Esophagus muscularis mucosa (tissue), 4 donors: Measurements from ENCODE around the gene GPT2. TPM values are rescaled to one million over a fixed set of nuclear protein-coding genes. Genes with fewer than 3 reads are reported as not detected.

Source experiments
- DNase-seq: peaks from one replicate; pipeline ENCODE4 v3.0.0-alpha.2; 2017; ENCODE audit errors: extremely low spot score
- H3K27ac ChIP-seq, 4 donors: fragments of 200-600 bp; sonication (generic); replicated peaks in 1 of 4; 1 replicate in 3 of 4; 2 replicates in 1 of 4; pipeline ENCODE4 v1.5.1; 2016 to 2019; ENCODE audit warnings: mild to moderate bottlenecking in 1 of 4
- H3K27me3 ChIP-seq, 4 donors: fragments of 200-600 bp; sonication (generic); one replicate each; pipeline versions ENCODE4 v1.5.1 to v1.6.0; 2016 to 2019
- H3K36me3 ChIP-seq, 4 donors: fragments of 200-600 bp; sonication (generic); one replicate each; pipeline ENCODE4 v1.5.1; 2016 to 2019
- H3K4me1 ChIP-seq, 4 donors: fragments of 200-600 bp; sonication (generic); one replicate each; pipeline ENCODE4 v1.5.1; 2016 to 2019
- H3K4me3 ChIP-seq, 4 donors: fragments of 200-600 bp; sonication (generic); 1 replicate in 2 of 4; 2 replicates in 2 of 4; pipeline ENCODE4 v1.5.1; 2016 to 2019; ENCODE audit warnings: mild to moderate bottlenecking in 4 of 4, moderate library complexity in 1 of 4
- H3K9me3 ChIP-seq, 4 donors: fragments of 200-600 bp; sonication (generic); 1 replicate in 3 of 4; 2 replicates in 1 of 4; pipeline ENCODE4 v1.5.1; 2016 to 2019
- EP300 ChIP-seq: sonication (generic); formaldehyde crosslinking; IDR thresholded peaks from one replicate; pipeline ENCODE4 v1.6.1; 2017; ENCODE audit warnings: antibody characterized with exemption
- POLR2A ChIP-seq: fragments of 450-650 bp; IDR thresholded peaks from one replicate; pipeline ENCODE4 v1.6.1; 2017; ENCODE audit warnings: antibody characterized with exemption, moderate library complexity, mild to moderate bottlenecking, low read depth
- POLR2AphosphoS5 ChIP-seq, 2 donors: sonication (generic); formaldehyde crosslinking; IDR thresholded peaks; one replicate each; pipeline ENCODE4 v1.6.1; 2017; ENCODE audit warnings: antibody characterized with exemption in 2 of 2
- WGBS: methylation state at CpG from one replicate; pipeline ENCODE4 v1.1.5; 2018; 5-methylcytosine and 5-hydroxymethylcytosine counted together
- intact Hi-C: fragments of 100-400 bp; cut with DNase I; formaldehyde crosslinking; loops from one replicate; pipeline ENCODE4 v1.15.1; 2023
- total RNA-seq, 4 donors: library from RNA; depleted of rRNA; stranded (reverse); fragments of >200 nt; gene quantifications; one replicate each; pipeline versions ENCODE4 v1.1.0 to v1.2.1, GENCODE V29; 2016
- TF ChIP-seq, protein P1 (sequence below), 3 experiments: fragments of 200-600 bp in 2 of 3; fragments of 450-650 bp in 1 of 3; sonication (generic) in 2 of 3; IDR thresholded peaks; one replicate each; pipeline ENCODE4 v1.5.1; 2017 to 2019; ENCODE audit warnings: antibody characterized with exemption in 3 of 3, mild to moderate bottlenecking in 2 of 3, moderate library complexity in 1 of 3

GPT2 gene
- total RNA-seq, 4 donors from 2014 or later: 2.5 to 5.7 (median 3.6) TPM

DNA sequence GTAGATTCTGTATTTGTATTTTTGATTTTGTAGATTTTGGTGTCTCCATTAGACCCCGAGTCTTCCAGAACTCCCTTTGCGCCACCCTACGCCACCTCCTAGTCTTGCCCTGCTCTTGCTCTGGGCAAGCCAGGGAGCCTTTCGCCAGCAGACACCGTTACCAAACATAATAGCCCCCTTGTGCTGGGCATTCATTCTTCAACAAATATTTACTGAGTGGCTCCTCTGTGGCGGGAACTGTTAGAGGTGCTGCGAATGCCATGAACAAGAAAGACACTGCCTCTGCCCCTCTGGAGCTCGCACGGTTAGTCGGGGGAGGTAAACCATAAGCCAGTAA lies 841 bp upstream of the GPT2 start:
- 31% methylated on average over 10 of the region's 10 CpGs for WGBS
- H3K9me3 ChIP-seq: no peaks in the 10 kb centered on the region
- peaks cover 12 to 25% (median 20%) of the 10 kb centered on the region in 4 donors for H3K4me1 ChIP-seq
- no peaks in the 10 kb centered on the region for H3K36me3 ChIP-seq
- intact Hi-C loops: no loop called here
- peak overlapping the region; percentile 65 to 80 (median 74) for H3K27ac ChIP-seq
- TF ChIP-seq POLR2AphosphoS5 (IDR thresholded peaks at IDR 0.05): no peak
- TF ChIP-seq, protein P1, sequence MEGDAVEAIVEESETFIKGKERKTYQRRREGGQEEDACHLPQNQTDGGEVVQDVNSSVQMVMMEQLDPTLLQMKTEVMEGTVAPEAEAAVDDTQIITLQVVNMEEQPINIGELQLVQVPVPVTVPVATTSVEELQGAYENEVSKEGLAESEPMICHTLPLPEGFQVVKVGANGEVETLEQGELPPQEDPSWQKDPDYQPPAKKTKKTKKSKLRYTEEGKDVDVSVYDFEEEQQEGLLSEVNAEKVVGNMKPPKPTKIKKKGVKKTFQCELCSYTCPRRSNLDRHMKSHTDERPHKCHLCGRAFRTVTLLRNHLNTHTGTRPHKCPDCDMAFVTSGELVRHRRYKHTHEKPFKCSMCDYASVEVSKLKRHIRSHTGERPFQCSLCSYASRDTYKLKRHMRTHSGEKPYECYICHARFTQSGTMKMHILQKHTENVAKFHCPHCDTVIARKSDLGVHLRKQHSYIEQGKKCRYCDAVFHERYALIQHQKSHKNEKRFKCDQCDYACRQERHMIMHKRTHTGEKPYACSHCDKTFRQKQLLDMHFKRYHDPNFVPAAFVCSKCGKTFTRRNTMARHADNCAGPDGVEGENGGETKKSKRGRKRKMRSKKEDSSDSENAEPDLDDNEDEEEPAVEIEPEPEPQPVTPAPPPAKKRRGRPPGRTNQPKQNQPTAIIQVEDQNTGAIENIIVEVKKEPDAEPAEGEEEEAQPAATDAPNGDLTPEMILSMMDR (IDR thresholded peaks at IDR 0.05): no peak
- TF ChIP-seq EP300: no peak
- no peak for TF ChIP-seq POLR2A
- no peaks in the 10 kb centered on the region for H3K27me3 ChIP-seq
- peak overlapping the region; percentile 83 to 94 (median 92) for H3K4me3 ChIP-seq
- no peak for DNase-seq

DNA sequence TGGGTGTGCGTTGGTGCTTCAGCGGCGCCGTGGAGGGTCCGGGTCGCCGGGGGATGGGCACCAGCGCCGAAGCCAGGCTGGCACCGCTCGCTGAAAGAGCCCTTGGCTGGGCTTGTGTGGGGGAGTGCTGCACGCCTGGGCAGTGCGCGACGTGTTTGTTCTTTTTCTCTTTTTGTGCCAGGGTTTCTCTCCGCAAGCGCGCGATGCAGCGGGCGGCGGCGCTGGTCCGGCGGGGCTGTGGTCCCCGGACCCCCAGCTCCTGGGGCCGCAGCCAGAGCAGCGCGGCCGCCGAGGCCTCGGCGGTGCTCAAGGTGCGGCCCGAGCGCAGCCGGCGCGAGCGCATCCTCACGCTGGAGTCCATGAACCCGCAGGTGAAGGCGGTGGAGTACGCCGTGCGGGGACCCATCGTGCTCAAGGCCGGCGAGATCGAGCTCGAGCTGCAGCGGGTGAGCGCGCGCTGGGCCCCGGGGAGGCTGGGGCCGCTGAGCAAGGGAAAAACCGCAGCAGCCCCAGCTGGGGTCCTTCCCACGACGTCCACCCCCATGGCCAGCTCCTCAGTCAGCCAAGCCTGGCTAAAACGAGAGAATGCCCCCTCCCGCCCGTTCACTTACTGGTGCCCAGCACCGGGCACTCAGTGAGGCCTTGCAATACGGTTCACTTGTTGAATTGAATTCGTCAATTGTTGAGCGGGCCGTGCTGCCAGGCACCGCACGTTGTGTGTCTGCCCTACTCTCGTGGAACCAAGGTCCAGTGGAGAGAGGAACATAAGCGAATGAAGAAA lies 541 bp downstream of the GPT2 start:
- no peaks in the 10 kb centered on the region for H3K36me3 ChIP-seq

DNA sequence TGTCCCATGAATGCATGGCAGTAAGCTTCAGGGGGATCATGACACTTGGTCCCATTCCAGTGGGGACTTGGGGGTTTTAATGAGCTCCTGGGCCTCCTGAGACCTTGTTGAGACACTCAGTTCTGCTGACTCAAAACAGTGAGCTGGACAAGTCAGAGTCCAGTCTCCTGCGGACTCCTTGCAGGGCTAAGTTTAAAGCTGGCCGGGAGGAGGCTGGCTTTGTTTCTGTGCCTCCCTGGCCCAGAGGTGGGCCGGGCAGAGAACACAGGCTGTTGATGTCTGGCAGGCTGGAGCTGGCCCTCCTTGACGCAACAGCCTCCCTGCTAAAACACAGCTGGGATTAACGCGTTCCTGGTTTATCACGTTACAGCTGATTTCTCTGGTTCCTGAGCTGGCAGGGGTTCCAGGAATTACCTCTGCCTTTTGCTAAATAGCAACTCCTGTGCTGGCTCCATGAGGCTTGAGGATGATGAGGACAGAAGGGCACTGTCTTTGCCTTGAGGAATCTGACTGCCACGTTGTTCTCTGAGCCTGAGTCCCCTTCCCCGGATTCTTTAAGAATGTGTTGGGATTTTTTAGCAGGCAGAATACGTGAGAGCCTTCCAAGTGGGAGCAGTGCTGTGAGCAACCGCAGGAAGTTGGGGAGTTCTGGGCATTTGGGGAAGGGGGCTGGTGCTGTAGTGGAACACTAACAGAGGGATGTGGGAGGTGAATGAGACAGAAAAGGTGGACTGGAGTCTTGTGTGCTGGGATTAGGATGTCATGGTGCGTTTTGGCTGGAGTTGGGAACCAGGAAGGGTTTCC lies 2.0 kb downstream of the GPT2 start:
- no peaks in the 10 kb centered on the region for H3K27me3 ChIP-seq
- H3K36me3 ChIP-seq: no peaks in the 10 kb centered on the region
- peaks cover 12 to 25% (median 20%) of the 10 kb centered on the region in 4 donors for H3K4me1 ChIP-seq
- TF ChIP-seq POLR2AphosphoS5 (IDR thresholded peaks at IDR 0.05): no peak
- no peak for TF ChIP-seq EP300
- TF ChIP-seq, protein P1 (IDR thresholded peaks at IDR 0.05): no peak
- TF ChIP-seq POLR2A: no peak
- no peak overlapping the region for H3K4me3 ChIP-seq
- H3K9me3 ChIP-seq: no peaks in the 10 kb centered on the region
- 73% methylated on average over 12 of the region's 12 CpGs for WGBS
- DNase-seq: no peak
- intact Hi-C loops: no loop called here
- H3K27ac ChIP-seq: no peak overlapping the region

More for the DNA sequence above, 541 bp downstream of the GPT2 start:
- peaks cover 12 to 25% (median 20%) of the 10 kb centered on the region in 4 donors for H3K4me1 ChIP-seq
- TF ChIP-seq POLR2AphosphoS5 (IDR thresholded peaks at IDR 0.05): no peak
- TF ChIP-seq EP300: no peak
- TF ChIP-seq, protein P1 (IDR thresholded peaks at IDR 0.05): no peak
- no peak for TF ChIP-seq POLR2A
- H3K27me3 ChIP-seq: no peaks in the 10 kb centered on the region
- intact Hi-C loops: no loop called here
- H3K9me3 ChIP-seq: no peaks in the 10 kb centered on the region
- no peak for DNase-seq
- WGBS: 8% methylated on average over 29 of the region's 72 CpGs
- peak overlapping the region; percentile 83 to 94 (median 92) for H3K4me3 ChIP-seq
- peak overlapping the region; percentile 46 to 80 (median 74) for H3K27ac ChIP-seq

DNA sequence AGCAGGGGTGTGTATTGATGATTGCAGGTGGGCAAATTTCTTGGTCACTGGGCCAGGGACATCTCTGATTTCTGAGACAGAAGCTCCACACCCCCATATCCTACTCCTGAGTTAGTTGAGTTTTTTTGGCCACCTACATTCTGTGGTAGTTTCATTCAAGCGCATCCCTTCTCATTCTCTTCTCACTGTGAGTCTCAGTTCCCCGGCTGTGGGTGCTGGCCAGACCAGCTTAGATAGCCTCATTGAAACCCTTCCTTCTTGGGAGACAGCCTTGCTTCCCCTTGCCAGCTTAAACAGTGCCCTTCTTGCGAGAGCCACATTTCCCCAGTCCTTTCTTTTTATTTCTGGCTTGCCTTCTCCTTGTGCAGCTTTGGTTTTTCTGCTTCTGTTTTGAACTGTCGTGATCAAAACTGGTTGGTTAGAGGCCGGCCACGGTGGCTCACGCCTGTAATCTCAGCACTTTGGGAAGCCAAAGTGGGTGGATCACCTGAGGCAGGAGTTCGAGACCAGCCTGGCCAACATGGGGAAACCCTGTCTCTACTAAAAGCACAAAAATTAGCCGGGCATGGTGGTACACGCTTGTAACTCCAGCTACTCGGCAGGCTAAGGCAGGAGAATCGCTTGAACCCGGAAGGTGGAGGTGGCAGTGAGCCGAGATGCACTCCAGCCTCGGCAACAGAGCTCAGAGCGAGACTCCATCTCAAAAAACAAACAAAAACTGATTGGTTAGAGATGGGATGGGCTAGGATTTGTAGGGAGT lies 2.8 kb downstream of the GPT2 start:
- intact Hi-C loops: no loop called here
- WGBS: 94% methylated on average over 16 of the region's 16 CpGs
- Histone ChIP-seq H3K27me3 (no peaks in the 10 kb centered on the region), H3K36me3 (no peaks in the 10 kb centered on the region), H3K27ac (no peak overlapping the region), H3K9me3 (no peaks in the 10 kb centered on the region), H3K4me1 (peaks cover 12 to 25% (median 20%) of the 10 kb centered on the region in 4 donors), H3K4me3 (no peak overlapping the region)
- DNase-seq: no peak
- no peak for TF ChIP-seq POLR2A
- TF ChIP-seq POLR2AphosphoS5 (IDR thresholded peaks at IDR 0.05): no peak
- TF ChIP-seq, protein P1 (IDR thresholded peaks at IDR 0.05): no peak
- no peak for TF ChIP-seq EP300
